Lower leg skin (tissue), 3 donors: ENCODE data around the gene UVSSA.

ENCODE experiments used
- CTCF ChIP-seq, 3 donors: fragments of 450-650 bp; IDR thresholded peaks; one replicate each; pipeline ENCODE4 v1.5.1; 2016; ENCODE audit warnings: antibody characterized with exemption in 3 of 3, mild to moderate bottlenecking in 3 of 3, moderate library complexity in 2 of 3
- POLR2A ChIP-seq, 2 donors: fragments of 450-650 bp; IDR thresholded peaks; one replicate each; pipeline ENCODE4 v1.6.1; 2016 to 2017; ENCODE audit warnings: antibody characterized with exemption in 2 of 2, mild to moderate bottlenecking in 1 of 2, moderate library complexity in 1 of 2

- no peak for TF ChIP-seq CTCF (IDR thresholded peaks at IDR 0.05)
- TF ChIP-seq POLR2A (IDR thresholded peaks at IDR 0.05) = no peak
These were observed 7.4 kb downstream of the UVSSA start for GRCh38 chr4:1354136-1354982.
